ENCODE data around the gene EFNB2.

GRCh38 chr13:106467427-106468122 is 67.9 kb downstream of the EFNB2 start:
- TF ChIP-seq EP300 (IDR thresholded peaks at IDR 0.05) = no peak
- TF ChIP-seq CTCF (IDR thresholded peaks at IDR 0.05) = no peak
- no peak for TF ChIP-seq POLR2AphosphoS5 (IDR thresholded peaks at IDR 0.05)
- TF ChIP-seq POLR2A (IDR thresholded peaks at IDR 0.05) = no peak
